ENCODE results near the gene PTGER3.

DNA sequence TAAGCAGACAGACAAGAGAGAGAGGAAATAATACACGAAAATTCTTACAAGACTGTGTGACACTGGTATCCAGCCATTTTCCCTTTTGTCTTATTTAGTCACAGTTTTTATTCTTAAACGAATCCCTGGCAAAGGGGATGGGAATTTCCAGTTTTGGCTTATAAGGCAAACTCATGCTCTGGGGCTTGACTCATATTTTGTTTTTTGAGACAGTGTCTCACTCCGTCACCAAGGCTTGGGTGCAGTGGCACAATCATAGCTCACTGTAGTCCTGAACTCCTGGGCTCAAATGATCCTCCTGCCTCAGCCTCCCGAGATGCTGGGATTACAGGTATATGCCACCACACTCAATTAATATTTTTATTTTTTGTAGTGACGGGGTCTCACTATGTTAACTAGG, 31.9 kb downstream of the PTGER3 start:
- TF ChIP-seq, protein P1, sequence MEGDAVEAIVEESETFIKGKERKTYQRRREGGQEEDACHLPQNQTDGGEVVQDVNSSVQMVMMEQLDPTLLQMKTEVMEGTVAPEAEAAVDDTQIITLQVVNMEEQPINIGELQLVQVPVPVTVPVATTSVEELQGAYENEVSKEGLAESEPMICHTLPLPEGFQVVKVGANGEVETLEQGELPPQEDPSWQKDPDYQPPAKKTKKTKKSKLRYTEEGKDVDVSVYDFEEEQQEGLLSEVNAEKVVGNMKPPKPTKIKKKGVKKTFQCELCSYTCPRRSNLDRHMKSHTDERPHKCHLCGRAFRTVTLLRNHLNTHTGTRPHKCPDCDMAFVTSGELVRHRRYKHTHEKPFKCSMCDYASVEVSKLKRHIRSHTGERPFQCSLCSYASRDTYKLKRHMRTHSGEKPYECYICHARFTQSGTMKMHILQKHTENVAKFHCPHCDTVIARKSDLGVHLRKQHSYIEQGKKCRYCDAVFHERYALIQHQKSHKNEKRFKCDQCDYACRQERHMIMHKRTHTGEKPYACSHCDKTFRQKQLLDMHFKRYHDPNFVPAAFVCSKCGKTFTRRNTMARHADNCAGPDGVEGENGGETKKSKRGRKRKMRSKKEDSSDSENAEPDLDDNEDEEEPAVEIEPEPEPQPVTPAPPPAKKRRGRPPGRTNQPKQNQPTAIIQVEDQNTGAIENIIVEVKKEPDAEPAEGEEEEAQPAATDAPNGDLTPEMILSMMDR (IDR thresholded peaks at IDR 0.05): no peak
- TF ChIP-seq POLR2A (IDR thresholded peaks at IDR 0.05) (no peak), EP300 (IDR thresholded peaks at IDR 0.05) (no peak), POLR2AphosphoS5 (IDR thresholded peaks at IDR 0.05) (no peak)

All from sigmoid colon (tissue), 4 donors.